GM19240 (cell line): Measurements from ENCODE around the gene CEP68.
"Not testable (repeated sequence)": the region's sequence is repeated elsewhere in the genome, so short reads cannot be mapped to it uniquely, and the experiment has no call there.

Experiments used
- DNase-seq: peaks from one replicate; pipeline ENCODE4 v3.0.0; 2011; ENCODE audit warnings: low spot score; ENCODE audit not compliant: insufficient read length

Gene CEP68

DNA sequence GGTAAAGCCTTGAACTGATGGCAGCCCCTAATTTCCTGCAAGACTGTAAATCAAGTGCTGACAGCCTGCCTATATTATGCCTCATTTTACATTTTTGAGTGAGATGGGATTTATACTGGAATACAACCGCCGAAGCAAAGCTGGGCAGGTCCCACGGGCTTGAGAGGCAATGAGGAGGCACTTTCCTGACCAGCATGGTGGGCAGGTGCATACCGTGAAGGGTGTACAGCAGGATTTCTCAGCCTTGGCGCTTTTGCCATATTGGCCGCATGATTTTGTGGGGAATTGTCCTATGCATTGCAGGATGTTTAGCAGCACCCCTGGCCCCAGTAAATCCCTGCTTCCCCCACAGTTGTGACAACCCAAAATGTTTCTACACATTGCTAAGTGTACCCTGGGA, 22.8 kb downstream of the CEP68 start:
- DNase-seq = no peak

DNA sequence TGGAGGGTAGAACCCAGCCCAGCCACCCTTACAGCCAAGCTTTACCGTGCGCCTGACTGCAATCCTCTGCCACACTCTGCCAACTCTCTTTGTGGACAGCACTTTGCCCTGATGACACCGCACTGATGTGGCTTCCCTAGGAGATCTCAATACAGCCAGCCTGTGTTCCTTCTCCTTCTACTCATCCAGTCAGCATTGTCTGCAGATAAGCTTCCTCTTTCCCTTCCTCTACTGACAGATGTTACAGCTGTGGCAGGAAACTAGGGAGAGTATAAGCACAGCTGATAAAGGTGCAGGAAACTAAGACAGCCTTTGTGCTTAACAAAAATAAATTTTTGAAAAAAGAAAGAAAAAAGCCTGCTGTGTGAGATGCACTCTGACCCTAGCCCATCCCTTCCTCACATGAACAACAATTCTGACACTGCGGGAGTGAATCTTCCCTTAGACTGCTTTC, 25.0 kb downstream of the CEP68 start:
- DNase-seq = no peak

DNA sequence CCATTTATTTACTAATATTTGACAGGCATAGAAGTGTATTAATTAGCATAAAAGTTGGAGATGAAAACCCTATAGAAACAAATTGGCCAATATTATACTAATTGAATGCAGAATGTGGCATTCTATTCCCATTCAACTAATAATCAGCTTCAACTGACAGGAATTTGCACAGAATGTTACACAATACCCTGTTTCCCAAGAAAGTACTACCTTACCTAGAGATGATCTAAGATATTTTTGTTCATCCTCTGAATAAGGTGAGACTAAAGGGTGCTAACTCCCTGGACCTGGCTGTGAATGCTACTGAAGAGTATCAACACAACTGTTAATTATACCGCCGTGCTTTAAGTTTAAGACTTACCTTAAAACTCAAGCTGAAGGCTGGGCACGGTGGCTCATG, 28.9 kb downstream of the CEP68 start:
- DNase-seq = no peak

DNA sequence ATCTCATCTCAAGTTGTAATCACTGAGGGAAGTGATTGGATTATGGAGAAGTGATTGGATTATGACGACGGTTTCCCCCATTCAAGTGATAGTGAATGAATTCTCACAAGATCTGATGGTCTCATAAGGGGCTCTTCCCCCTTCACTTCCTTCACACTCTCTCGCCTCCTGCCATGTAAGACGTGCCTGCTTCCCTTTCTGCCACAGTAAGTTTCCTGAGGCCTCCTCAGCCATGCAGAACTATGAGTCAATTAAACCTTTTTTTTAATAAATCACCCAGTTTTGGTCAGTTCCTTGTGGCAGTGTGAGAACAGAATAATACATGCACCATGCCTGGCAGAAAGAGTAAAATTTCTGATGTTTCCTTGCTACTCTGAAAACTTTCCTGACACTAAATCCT, 36.6 kb downstream of the CEP68 start:
- no peak for DNase-seq

DNA sequence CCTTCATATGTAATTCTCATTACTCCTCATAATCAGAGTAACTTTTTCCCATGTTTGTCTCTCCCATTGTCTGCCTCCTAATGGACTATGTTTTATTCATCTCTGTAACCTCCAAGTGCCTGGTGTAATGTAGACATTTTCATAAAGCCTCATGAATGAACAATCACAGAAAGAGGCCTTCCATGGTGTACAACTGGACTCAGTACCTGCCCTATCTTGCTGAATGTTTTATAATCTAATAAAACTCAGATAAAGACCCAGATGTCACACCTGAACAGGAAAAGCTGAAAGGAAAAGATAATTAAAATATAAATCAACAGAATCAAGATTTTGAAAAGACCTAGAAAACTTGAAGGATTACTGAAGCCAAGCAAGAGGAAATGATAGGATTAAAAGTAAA, 37.0 kb downstream of the CEP68 start:
- DNase-seq = no peak

DNA sequence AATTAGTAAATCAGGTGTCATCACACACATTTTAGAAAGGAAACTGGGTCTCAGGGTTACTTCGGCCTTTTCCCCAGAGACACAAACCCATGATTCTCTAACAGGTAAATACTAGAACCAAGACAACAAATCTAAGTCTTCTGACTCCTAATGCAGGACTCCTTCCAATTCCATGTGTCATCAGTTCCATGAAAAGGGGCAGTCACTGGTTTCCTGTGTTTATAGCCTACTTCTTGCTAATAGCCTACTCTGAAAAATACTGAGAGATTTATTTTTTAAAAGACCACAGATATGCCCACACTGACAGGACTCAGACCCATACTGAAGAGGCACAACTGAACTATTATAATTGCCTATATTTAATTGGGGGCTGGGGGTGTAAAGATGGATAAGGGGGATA, 40.7 kb downstream of the CEP68 start:
- no peak for DNase-seq

DNA sequence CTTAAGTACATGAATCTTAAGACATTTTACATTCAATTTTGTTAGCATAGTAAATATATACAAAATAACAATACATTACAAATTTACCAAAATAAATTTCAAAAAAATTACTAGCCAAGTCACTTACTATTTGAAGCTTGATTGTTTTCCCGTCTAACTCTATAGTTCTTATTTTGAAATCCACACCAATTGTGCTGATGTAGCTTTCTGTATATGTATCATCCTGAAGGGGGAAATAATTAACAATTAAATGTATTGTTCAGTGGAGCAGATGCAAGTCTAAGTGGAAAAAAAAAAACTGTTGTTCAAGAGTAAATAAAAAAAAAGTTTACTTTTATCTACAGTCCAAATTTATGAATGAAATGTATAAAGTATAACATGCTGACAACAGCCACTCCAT, 41.6 kb downstream of the CEP68 start:
- no peak for DNase-seq

DNA sequence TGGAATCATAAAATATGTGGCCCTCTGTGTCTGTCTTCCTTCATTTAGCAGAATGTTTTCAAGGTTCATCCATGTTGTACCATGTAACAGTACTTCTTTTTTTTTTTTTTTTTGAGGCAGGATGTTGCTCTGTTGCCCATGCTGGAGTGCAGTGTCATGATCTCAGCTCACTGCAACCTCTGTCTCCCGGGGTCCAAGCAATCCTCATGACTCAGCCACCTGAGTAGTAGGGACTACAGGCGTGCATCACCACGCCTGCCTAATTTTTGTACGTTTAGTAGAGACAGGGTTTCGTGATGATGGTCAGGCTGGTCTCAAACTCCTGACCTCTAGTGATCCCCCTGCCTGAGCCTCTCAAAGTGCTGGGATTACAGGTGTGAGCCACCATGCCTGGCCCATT, 42.5 kb downstream of the CEP68 start:
- DNase-seq = no peak

DNA sequence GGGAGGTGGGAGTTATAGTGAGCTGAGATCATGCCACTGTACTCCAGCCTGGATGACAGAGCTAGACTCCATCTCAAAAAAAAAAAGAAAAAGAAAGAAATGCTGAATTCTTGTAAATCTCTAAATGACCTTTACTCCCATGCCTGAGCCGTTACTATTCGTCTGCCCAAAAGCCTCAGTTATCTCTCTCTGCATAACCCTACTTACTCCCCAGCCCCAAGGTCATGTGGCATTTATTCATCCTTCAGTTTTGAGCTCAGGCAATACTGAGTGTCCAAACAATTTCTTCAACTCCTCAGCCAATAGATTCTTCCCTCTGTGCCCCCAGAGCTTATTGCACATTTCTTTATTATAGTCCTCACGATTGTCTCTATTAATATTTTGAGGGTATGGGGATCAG, 44.9 kb downstream of the CEP68 start:
- no peak for DNase-seq

DNA sequence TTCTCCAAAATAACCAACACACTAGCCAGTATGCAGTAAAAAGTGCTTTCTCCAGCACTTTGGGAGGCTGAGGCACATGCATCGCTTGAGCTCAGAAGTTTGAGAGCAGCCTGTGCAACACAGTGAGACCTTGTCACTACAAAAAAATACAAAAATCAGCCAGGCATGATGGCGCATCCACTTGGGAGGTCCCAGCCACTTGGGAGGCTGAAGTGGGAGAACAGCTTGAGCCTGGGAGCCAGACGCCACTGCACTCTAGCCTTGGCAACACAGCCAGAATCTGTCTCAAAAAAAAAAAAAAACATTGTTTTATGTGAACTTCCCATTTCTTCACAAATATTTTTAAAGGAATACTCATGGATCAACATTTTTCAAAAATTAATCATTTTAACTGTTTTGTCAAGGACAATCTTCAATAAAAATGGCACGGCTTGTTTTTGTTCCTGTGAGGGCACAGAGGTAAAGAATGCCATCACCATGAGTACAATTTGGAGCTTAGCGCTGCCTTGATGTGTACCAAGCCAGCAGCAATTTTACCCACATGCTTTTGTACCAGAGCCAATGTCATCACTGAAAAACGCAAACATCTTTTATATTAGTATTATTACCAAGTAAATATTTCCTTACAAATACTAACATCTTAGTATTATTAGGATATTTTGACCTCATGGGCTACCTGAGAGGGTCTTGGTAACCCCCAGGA, 46.9 kb downstream of the CEP68 start:
- no peak for DNase-seq

DNA sequence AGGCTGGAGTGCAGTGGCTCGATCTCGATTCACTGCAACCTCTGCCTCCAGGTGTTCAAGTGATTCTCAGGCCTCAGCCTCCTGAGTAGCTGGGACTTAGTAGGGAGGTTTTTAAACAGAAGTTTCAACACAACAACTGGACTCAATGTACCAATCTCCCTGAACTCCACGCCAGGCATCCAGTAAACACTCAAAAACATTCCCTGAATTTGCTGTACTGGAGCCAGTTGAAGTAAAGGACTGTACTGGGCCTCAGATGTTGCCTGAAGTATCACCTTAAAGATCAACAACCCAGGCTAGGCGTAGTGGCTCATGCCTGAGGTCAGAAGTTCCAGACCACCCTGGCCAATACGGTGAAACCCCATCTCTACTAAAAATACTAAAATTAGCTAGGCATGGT, 51.3 kb downstream of the CEP68 start:
- DNase-seq = no peak

DNA sequence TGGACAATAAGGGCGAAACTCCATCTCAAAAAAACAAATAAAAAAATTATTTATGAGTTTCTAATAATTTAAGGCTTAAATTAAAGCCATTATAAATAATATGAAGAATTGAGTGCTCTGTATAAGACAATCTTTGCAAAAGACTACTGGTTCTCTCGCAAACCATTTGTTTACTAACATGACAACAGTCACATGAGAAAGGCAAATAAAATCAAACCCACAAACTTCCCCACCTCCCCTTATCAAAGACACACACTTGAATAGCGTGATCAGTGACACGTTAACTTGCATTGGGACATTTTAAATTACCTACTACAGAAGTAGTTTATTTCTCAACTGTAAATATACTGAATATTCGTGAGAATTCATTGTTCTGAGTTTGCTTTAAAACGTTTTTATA, 52.6 kb downstream of the CEP68 start:
- no peak for DNase-seq

DNA sequence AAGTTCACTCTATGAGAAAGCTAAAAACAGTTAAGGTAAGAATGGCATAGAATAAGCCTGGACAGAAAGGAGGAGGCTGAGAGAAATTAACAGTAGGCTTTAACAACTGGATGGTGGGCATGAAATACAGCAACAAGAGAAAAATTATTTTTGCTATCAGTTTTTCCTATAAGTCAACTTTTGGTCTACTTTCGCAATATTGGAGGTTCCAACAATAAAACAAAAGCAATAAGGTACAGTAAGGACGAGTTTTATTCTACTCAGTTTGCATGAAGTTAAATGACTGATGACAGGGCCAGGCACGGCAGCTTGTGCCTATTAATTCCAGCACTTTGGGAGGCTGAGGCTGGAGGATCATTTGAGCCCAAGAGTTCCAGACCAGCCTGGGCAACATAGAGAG, 56.4 kb downstream of the CEP68 start:
- DNase-seq = no peak

DNA sequence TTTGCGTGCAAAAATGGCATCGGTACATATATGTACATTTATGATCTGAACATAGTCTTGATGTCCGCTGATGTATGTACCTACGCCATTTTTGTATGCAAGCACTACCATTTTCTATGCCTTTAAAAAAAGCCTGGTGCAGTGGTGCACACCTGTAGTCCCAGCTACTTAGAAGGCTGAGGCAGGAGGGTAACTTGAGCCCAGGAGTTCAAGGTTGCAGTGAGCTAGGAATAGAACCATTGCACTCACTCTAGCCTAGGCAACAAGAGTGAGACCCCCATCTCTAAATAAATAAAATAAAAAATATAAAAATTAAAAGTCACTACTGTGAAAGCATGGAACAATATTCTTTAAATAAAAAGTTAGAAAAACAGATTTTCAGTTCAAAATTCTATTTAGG, 57.0 kb downstream of the CEP68 start:
- DNase-seq = no peak

DNA sequence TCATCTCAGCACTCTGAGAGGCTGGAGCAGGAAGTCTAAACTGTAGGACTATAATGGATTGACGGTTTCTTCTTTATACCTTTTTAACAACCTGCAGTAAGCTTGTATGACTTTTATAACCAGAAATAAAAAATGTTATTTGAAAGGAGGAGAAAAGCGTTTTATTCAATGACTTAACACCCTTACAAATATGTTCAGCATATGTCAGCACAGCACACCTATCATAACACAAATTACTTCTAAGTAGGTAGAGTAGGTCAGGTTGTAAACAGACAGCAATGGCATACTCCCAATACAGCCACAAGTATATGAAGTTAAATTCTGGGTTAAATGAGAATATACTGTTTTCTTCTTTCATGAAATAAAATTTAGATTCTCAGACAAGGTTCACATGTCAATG, 57.6 kb downstream of the CEP68 start:
- DNase-seq = no peak

DNA sequence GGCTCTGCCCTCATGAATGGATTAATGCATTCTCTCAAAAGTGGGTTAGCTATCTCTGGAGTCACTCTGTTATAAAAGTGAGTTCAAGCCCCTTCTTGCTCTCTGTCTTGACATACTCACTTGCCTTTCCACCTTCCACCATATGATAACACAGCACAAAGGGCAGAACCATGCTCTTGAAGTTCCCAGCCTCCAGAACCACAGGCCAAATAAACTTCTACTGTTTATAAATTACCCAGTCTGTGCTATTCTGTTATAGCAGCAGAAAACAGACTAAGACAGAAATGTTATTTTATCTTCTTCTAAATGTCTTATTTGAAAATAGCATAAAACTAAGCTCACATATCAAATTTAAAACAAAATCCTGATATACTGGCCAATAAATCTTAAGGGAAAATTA, 58.7 kb downstream of the CEP68 start:
- DNase-seq = no peak

DNA sequence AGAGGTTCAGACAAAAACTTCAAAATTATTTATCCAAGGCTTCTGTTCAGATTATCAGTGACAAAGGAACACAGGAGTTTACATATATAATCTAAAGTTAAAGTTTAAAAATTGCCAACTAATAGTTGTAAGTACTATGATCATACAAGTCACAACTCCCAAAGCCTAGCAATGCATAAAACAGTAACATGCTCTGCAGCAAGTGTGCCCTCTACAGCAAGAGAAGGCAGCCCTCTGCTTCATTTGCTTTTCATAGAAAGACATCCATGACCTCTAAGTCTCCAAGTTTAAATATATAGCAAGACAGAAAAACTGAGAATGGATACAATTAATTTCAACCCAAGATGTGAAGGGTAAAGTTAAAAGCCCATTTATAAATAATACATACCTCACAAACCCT, 60.4 kb downstream of the CEP68 start:
- DNase-seq = no peak

DNA sequence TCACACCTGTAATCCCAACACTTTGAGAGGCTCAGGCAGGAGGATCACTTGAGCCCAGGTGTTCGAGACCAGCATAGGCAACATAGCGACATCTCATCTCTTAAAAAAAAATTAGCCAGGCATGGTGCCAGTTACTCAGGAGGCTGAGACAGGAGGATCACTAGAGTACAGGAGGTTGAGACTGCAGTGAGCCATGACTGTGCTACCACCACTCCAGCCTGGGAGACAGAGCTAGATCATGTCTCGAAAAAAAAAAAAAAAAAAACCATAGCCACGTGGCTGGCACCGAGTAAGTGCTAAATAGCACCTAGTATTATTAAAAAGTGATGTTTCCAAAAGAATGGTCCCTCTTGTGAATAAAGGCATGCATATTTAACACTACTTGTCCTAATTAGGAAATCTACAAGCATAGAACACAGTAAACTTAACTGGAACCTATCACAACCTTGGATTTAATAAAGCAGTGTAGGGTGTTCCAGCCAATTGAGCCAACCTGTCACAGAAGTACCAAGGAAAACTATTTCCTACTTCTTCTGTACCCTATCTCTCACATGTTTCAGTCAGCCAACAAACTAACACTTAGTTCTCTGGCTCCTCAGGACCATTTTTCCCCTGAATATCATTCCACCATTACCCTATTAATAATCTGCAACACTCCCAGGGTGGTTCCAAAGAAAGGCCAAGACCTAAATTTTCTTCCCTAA, 64.9 kb downstream of the CEP68 start:
- no peak for DNase-seq

DNA sequence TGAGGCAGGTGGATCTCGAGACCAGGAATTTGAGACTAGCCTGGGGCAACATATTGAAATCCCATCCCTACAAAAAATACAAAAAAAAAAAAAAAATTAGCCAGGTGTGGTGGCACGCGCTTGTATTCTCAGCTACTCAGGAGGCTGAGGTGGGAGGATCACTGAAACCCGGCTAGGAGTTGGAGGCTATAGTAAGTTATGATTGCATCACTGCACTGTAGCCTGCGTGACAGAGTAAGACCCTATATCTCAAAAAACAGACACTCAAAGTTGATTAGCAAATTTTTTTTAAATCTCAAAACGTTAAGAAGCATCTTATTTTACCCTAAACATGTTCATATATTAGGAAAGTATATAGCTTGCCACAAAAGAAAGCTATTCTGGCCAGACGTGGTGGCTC, 66.1 kb downstream of the CEP68 start:
- DNase-seq = no peak

DNA sequence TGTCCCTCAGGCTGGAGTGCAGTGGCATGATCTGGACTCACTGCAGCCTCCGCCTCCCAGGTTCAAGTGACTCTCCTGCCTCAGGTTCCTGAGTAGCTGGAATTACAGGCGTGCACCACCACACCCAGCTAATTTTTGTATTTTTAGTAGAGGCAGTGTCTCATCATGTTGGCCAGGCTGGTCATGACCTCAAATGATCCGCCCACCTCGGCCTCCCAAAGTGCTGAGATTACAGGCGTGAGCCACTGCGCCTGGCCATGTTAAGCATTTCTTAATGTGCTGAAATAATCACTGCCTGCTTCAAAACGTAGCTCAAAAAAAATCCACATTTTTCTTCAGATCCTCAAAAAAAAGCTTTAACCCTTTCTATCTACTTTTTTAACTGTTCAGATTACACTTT, 69.2 kb downstream of the CEP68 start:
- DNase-seq = not testable (repeated sequence)

DNA sequence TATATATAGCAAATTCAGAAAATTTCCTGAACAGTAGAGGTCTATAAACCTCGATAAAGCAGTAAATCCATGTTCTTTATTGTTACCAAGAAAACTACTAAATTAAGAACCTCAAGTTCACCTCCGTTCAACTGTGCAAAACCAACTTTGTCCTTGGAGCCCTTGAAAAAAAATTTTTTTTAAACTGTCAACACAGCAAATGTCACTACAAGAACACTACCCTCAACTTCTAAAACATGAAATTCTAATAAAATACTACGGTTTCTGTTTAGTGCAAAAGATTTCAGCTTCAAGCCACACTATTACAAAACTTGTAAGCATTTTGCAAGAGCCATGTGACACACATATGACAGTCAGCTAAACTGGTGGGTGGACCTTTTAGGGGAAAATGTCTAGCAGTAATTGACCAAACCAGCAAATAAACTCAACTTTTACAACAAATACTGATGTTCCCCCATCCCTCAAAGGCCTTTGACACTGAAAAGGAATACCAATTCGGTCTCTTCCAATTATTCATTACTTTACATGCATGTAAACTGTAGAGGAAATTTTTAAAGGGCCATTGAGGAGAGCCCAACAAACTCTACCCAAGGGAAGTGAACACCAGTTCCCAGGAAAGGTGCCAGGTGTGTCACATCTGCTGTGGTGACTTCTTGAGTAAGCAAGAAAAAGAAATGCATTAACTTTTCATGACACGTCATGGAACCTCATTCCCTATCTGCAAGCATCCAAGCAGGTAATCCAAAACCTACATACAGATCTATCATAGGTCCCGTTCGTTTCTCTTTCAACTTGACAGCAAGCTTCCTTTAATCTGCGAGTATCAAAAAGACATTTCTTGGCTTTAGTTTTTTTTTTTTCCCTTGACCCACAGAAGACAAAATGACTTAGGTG, 72.3 kb downstream of the CEP68 start:
- no peak for DNase-seq

DNA sequence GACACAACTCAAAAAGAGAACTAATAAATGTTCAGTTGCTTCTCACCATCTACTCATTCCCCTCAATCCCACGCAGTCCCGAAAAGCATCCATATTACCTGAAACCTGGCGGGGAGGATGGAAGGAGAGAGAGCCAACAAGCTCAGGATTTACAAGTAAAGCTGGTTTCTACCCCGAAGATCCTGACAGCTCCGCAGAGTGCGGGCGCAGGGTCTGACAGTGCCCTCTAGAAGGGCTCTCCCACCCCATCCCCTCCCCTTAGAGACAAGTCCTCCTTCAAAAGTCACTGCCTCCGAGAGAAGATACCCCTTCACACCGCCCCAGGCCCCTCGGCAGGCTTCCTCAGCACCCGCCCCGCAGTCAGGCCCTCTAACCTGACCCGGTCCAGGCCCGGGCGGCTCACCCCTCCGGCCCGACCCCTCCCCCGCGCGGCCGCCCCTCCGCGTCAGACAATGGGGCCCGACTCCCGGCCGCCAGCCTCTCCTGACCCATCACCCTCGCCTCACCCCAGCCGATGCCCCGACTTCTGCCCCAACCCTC, 73.1 kb downstream of the CEP68 start:
- DNase-seq = no peak
